Upper lobe of right lung (tissue), 1 donor: ENCODE results near the gene DMD. TPM values are rescaled to one million over a fixed set of nuclear protein-coding genes. Genes with fewer than 3 reads are reported as not detected.

ENCODE experiments used
- ATAC-seq: fragments of 200-7000 bp; cut with Tn5 transposase; one replicate; pipeline ENCODE4 v1.9.1; 2020; ENCODE audit warnings: mild to moderate bottlenecking, moderate library complexity
- DNase-seq: peaks from one replicate; pipeline ENCODE4 v3.0.0-alpha.2; 2020
- H3K27ac ChIP-seq: fragments of 200-600 bp; one replicate; pipeline ENCODE4 v1.8.0; 2022
- H3K27me3 ChIP-seq: fragments of 200-600 bp; one replicate; pipeline ENCODE4 v1.8.0; 2022; ENCODE audit warnings: mild to moderate bottlenecking
- H3K36me3 ChIP-seq: fragments of 200-600 bp; one replicate; pipeline ENCODE4 v1.8.0; 2022
- H3K4me1 ChIP-seq: fragments of 200-600 bp; one replicate; pipeline ENCODE4 v1.8.0; 2022
- H3K4me3 ChIP-seq: fragments of 200-600 bp; one replicate; pipeline ENCODE4 v1.8.0; 2022; ENCODE audit warnings: mild to moderate bottlenecking
- H3K9me3 ChIP-seq: fragments of 200-600 bp; one replicate; pipeline ENCODE4 v1.8.0; 2022
- intact Hi-C: fragments of 100-400 bp; cut with DNase I; formaldehyde crosslinking; loops from one replicate; pipeline ENCODE4 v1.11.0; 2022
- total RNA-seq: library from RNA; stranded (reverse); fragmentation: NEBNext Ultra II Directional; extraction: Animal tissue kit (Norgen Biotek cat#: 25700); gene quantifications from one replicate; pipeline ENCODE4 v1.2.1, GENCODE V29; 2021
- TF ChIP-seq, protein P1 (sequence below): fragments of 200-600 bp; IDR thresholded peaks from one replicate; pipeline ENCODE4 v1.8.0; 2022; ENCODE audit warnings: antibody characterized with exemption
- donor health status: DM: no; HTN: yes; CAD: no; lungs with severe emphysema.

Gene DMD
- total RNA-seq, 1 donor from 2014 or later = 24.7 TPM

GRCh38 chrX:33205321-33205720 is 6.0 kb downstream of the DMD start:
- intact Hi-C loops = no loop called here
- Histone ChIP-seq H3K4me1 (no peaks in the 10 kb centered on the region), H3K27ac (no peak overlapping the region), H3K36me3 (no peaks in the 10 kb centered on the region), H3K4me3 (no peak overlapping the region), H3K9me3 (no peaks in the 10 kb centered on the region), H3K27me3 (no peaks in the 10 kb centered on the region)
- no peak for DNase-seq
- ATAC-seq = peak; percentile 62
- TF ChIP-seq, protein P1, sequence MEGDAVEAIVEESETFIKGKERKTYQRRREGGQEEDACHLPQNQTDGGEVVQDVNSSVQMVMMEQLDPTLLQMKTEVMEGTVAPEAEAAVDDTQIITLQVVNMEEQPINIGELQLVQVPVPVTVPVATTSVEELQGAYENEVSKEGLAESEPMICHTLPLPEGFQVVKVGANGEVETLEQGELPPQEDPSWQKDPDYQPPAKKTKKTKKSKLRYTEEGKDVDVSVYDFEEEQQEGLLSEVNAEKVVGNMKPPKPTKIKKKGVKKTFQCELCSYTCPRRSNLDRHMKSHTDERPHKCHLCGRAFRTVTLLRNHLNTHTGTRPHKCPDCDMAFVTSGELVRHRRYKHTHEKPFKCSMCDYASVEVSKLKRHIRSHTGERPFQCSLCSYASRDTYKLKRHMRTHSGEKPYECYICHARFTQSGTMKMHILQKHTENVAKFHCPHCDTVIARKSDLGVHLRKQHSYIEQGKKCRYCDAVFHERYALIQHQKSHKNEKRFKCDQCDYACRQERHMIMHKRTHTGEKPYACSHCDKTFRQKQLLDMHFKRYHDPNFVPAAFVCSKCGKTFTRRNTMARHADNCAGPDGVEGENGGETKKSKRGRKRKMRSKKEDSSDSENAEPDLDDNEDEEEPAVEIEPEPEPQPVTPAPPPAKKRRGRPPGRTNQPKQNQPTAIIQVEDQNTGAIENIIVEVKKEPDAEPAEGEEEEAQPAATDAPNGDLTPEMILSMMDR = no peak

- DNase-seq = no peak
- TF ChIP-seq, protein P1 = no peak
- Histone ChIP-seq H3K9me3 (no peaks in the 10 kb centered on the region), H3K27ac (no peak overlapping the region), H3K4me1 (no peaks in the 10 kb centered on the region), H3K27me3 (no peaks in the 10 kb centered on the region), H3K4me3 (no peak overlapping the region), H3K36me3 (no peaks in the 10 kb centered on the region)
- intact Hi-C loops = no loop called here
- ATAC-seq = no peak
Measured at GRCh38 chrX:33204889-33205288, 6.5 kb downstream of the DMD start.

- Histone ChIP-seq H3K36me3 (no peaks in the 10 kb centered on the region), H3K27ac (no peak overlapping the region), H3K9me3 (no peaks in the 10 kb centered on the region), H3K4me1 (no peaks in the 10 kb centered on the region), H3K4me3 (no peak overlapping the region), H3K27me3 (no peaks in the 10 kb centered on the region)
- ATAC-seq (no peak), DNase-seq (no peak)
- intact Hi-C loops = no loop called here
- TF ChIP-seq, protein P1 = no peak
Measured at GRCh38 chrX:33198561-33199279, 12.6 kb downstream of the DMD start.

DNA sequence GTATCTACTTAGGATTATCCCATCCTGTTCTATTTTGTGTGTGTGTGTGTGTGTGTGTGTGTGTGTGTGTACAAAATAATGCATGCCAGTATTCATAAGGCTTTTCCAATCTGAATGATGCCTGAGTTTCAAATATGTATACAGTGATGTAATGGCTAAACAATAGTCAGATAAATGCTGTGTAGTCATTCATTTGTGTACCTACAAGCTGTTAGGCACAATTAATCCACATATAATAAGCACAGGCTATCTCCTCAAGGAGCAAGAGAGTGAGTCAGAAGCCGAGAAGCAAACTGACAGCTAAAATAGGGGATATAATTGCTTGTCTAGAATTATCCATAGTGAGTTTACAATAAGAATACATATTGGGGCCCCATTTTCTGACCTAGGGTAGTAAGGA is 15.7 kb downstream of the DMD start:
- no peak overlapping the region for H3K4me3 ChIP-seq
- H3K27ac ChIP-seq = no peak overlapping the region
- H3K27me3 ChIP-seq = no peaks in the 10 kb centered on the region
- TF ChIP-seq, protein P1 = no peak
- intact Hi-C loops = no loop called here
- H3K36me3 ChIP-seq = no peaks in the 10 kb centered on the region
- H3K9me3 ChIP-seq = no peaks in the 10 kb centered on the region
- no peak for ATAC-seq
- H3K4me1 ChIP-seq = no peaks in the 10 kb centered on the region
- no peak for DNase-seq

- Histone ChIP-seq H3K4me1 (no peaks in the 10 kb centered on the region), H3K36me3 (no peaks in the 10 kb centered on the region), H3K9me3 (no peaks in the 10 kb centered on the region), H3K4me3 (no peak overlapping the region), H3K27me3 (no peaks in the 10 kb centered on the region), H3K27ac (peak overlapping the region; percentile 60)
- no peak for DNase-seq
- TF ChIP-seq, protein P1 = no peak
- intact Hi-C loops = no loop called here
- ATAC-seq = peak; percentile 71
Measured at GRCh38 chrX:33194876-33195433, 16.4 kb downstream of the DMD start.
